Transverse colon (tissue), 3 donors: ENCODE data around the gene BICRA.
"Not testable (repeated sequence)": the region's sequence is repeated elsewhere in the genome, so short reads cannot be mapped to it uniquely, and the experiment has no call there.

ENCODE experiments used
- CTCF ChIP-seq, 5 experiments: fragments of 200-600 bp in 3 of 5; fragments of 450-650 bp in 2 of 5; sonication (generic) in 3 of 5; IDR thresholded peaks; 1 replicate in 2 of 5; 2 replicates in 3 of 5; pipeline ENCODE4 v1.5.1; 2016 to 2017; ENCODE audit warnings: antibody characterized with exemption in 5 of 5, inconsistent platforms in 3 of 5, mild to moderate bottlenecking in 2 of 5, moderate library complexity in 1 of 5
- EP300 ChIP-seq: sonication (generic); formaldehyde crosslinking; IDR thresholded peaks from one replicate; pipeline ENCODE4 v1.6.1; 2017; ENCODE audit warnings: antibody characterized with exemption, low read depth
- POLR2A ChIP-seq: fragments of 450-650 bp; IDR thresholded peaks from one replicate; pipeline ENCODE4 v1.6.1; 2016; ENCODE audit warnings: antibody characterized with exemption, mild to moderate bottlenecking, moderate library complexity

GRCh38 chr19:47714855-47715254 is 105.9 kb downstream of the BICRA start:
- not testable (repeated sequence) for TF ChIP-seq CTCF (IDR thresholded peaks at IDR 0.05); EP300; POLR2A
